ENCODE results near the gene LRRC25. TPM values are rescaled to one million over a fixed set of nuclear protein-coding genes. Genes with fewer than 3 reads are reported as not detected.

Gene LRRC25
- total RNA-seq, 2 experiments from 2014 or later = 0.53 to 0.68 TPM

DNA sequence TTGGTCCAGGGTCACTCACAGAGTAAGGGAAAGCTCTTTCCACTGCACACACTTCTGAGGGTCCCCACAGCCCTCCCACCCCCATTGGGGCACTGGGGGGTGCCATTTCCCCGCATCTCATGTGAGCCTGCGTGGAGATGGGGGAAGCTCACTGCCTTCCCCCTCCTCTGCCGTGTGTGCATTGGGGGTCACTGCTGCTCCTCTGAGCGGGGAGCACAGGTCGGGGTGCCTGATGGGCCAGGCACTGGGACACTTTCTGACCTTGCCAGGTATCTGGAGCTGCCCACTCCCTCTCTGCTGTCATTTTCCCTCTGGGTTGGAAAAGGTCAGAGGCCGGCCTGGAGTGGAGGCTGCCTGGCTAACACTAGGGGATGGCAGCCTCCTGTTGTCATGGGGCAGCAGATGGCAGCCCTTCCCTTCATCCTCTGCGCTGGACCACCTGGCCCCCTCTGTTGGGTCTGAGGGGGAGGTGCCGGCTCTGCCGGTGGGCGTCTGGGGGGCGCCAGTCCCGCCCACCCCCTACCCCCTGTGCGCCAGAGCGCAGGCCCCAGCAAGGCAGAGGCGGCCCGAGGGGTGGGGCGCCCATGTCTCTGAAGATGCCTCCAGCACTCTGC is 30.9 kb upstream of the LRRC25 start:
- peaks cover 18% of the 10 kb centered on the region for H3K36me3 Mint-ChIP-seq (ENCODE audit: low read depth)
- CTCF ChIA-PET = interaction anchor here (1.5 to 2.2 kb wide), 2 partner anchors 9 to 39 kb away, joined by 3 to 10 read pairs; partner anchors contain the start of gene SSBP4
- ATAC-seq = no peak
- POLR2A ChIA-PET = interaction anchor here (0.9 to 1.5 kb wide), 3 partner anchors 8 to 12 kb away, joined by 4 to 5 read pairs (median 5); no protein-coding TSS in a partner anchor
- no peak overlapping the region for H3K4me3 Mint-ChIP-seq
- peaks cover 75% of the 10 kb centered on the region for H3K4me1 Mint-ChIP-seq (ENCODE audit: low read depth)
- no peaks in the 10 kb centered on the region for H3K27me3 Mint-ChIP-seq (ENCODE audit: low read depth)
- peak overlapping the region; percentile 75 for H3K27ac Mint-ChIP-seq
- DNase-seq = no peak
- H3K9me3 Mint-ChIP-seq (ENCODE audit: insufficient read depth) = no peaks in the 10 kb centered on the region

DNA sequence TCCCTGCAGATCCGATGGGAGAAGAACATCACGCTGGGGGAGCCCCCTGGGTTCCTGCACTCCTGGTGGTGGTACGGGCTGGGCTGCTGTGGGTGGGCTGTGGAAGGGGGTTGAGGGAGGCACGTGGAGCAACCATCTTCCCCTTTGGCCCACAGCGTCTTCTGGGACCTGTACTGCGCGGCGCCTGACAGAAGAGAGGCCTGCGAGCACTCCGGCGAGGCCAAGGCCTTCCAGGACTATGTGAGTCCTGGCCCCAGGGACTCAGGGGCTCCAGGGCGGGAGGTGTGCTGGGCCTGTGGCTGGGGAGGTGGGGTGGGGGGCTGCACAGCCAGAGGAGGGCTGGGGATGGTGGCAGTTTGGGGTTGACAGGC is 30.3 kb upstream of the LRRC25 start:
- Mint-ChIP-seq H3K27me3 (ENCODE audit: low read depth) (no peaks in the 10 kb centered on the region), H3K4me3 (no peak overlapping the region), H3K36me3 (ENCODE audit: low read depth) (peaks cover 24% of the 10 kb centered on the region), H3K27ac (peak overlapping the region; percentile 43), H3K4me1 (ENCODE audit: low read depth) (peaks cover 78% of the 10 kb centered on the region), H3K9me3 (ENCODE audit: insufficient read depth) (no peaks in the 10 kb centered on the region)
- CTCF ChIA-PET = interaction anchor here (2.2 kb wide), 1 partner anchor 8 kb away, joined by 10 read pairs; the partner anchor contains the start of gene SSBP4
- ATAC-seq = no peak
- POLR2A ChIA-PET = interaction anchor here (1.5 kb wide), 1 partner anchor 8 kb away, joined by 4 read pairs; no protein-coding TSS in a partner anchor
- DNase-seq = no peak

- Mint-ChIP-seq H3K36me3 (ENCODE audit: low read depth) (peaks cover 25% of the 10 kb centered on the region), H3K4me1 (ENCODE audit: low read depth) (peaks cover 80% of the 10 kb centered on the region), H3K4me3 (no peak overlapping the region), H3K27ac (peak overlapping the region; percentile 61), H3K27me3 (ENCODE audit: low read depth) (no peaks in the 10 kb centered on the region), H3K9me3 (ENCODE audit: insufficient read depth) (no peaks in the 10 kb centered on the region)
- ATAC-seq (no peak), DNase-seq (no peak)
- ChIA-PET POLR2A (no interaction called here), CTCF (no interaction called here)
Observed at GRCh38 chr19:18427080-18427742, 29.8 kb upstream of the LRRC25 start.

DNA sequence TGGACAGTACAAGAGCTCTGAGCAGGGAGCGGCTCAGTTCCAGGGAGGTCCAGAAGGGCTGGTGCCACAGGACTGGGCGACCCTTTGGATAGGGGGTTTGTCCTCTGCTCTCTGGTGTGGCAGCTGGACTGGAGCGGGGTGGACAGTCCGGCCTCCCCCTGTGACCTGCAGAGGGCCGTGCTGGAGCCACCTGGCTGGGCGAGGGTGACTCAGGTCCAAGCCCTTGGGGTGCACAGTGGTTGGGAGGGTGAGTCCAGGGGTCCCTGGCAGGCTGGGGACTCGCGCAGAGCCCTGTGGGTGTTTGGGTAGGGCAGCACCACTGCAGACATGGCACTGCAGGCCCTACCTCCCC is 29.0 kb upstream of the LRRC25 start:
- ATAC-seq (no peak), DNase-seq (no peak)
- no peaks in the 10 kb centered on the region for H3K27me3 Mint-ChIP-seq (ENCODE audit: low read depth)
- H3K9me3 Mint-ChIP-seq (ENCODE audit: insufficient read depth) = no peaks in the 10 kb centered on the region
- CTCF ChIA-PET = no interaction called here
- H3K4me3 Mint-ChIP-seq = no peak overlapping the region
- POLR2A ChIA-PET = interaction anchor here (1.5 kb wide), 1 partner anchor 11 kb away, joined by 3 read pairs; no protein-coding TSS in a partner anchor
- peaks cover 82% of the 10 kb centered on the region for H3K4me1 Mint-ChIP-seq (ENCODE audit: low read depth)
- H3K27ac Mint-ChIP-seq = no peak overlapping the region
- peaks cover 25% of the 10 kb centered on the region for H3K36me3 Mint-ChIP-seq (ENCODE audit: low read depth)

DNA sequence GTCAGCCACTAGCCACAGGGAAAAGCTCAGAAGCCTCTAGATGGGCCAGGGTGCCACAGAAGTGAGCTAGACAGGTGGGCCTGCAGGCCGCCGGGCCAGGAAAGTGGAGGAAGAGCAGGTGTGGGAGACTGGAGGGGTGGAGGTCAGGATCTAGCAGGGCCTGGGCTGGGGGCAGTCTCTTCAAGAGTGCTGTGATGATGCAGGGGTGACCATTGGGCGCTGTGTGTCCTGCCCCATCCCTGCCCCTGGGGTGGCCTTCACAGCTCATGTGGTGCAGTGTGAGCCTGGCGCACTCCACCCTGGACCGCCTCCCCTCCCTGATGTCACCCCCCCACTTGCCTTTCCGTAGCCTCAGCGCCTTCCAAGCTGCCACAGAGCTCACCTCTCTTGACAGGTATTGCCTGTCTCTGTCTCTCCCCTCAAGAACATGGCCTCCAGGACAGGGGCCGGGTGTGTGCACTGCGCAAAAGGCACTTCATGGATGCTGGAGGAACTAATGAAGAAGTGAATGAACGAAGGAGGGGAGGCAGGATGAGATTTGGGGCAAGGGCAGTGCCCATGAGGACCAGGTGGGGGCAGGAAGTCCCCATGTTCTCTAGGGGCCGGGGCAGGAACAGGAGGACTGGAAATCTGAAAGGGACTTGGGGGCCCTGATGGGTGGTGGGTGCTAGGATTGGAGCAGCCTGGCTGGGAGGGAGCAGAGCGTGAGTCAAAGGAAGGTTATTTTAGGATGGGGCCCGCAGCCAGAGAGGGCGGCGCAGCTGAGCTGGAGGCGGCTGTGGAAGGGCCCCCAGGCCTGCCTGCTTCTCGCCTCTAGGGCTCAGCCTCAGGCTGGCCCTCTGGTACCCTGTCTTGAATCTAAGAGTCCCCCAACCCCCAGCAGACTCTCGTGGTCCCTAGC is 28.3 kb upstream of the LRRC25 start:
- H3K36me3 Mint-ChIP-seq (ENCODE audit: low read depth) = peaks cover 31% of the 10 kb centered on the region
- peaks cover 86% of the 10 kb centered on the region for H3K4me1 Mint-ChIP-seq (ENCODE audit: low read depth)
- no peak overlapping the region for H3K4me3 Mint-ChIP-seq
- DNase-seq = no peak
- H3K9me3 Mint-ChIP-seq (ENCODE audit: insufficient read depth) = no peaks in the 10 kb centered on the region
- no peak for ATAC-seq
- CTCF ChIA-PET = interaction anchor here (0.9 to 1.4 kb wide), 2 partner anchors 36 to 38 kb away, joined by 3 to 4 read pairs; no protein-coding TSS in a partner anchor
- POLR2A ChIA-PET = interaction anchor here (1.0 to 1.5 kb wide), 2 partner anchors 10 to 145 kb away, joined by 3 read pairs; partner anchors contain the start of gene JUND
- peak overlapping the region; percentile 54 for H3K27ac Mint-ChIP-seq
- no peaks in the 10 kb centered on the region for H3K27me3 Mint-ChIP-seq (ENCODE audit: low read depth)

DNA sequence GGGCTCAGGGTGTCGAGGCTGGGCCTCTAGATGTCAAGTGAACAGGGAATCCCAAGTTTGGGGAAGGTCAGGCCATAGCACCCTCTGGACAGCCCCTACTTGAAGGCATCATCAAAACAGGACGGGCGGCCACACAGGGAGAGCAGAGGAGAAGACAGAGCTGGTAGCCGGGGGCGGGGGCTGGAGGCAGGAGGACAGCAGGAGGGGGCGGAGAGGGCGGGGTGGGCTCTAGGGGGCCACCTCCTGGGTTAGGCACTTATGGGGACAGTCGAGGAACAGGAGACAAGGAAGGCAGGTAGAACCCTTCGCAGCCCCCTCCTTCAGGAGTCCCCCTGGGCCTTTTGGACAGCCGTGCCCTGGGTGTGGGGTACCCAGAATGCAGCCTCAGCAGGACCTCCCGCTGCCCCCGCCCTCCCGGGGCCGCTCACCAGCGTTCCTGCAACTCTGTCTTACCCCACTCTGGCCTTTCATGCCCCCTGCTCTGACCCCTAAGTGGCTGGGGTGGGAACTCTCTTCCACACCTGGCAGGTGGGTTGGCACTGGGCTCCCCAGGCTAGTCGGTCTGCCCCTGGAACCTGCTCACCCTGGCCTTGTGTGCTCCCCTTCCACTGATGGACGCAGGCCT is 27.6 kb upstream of the LRRC25 start:
- Mint-ChIP-seq H3K4me3 (no peak overlapping the region), H3K4me1 (ENCODE audit: low read depth) (peaks cover 82% of the 10 kb centered on the region), H3K36me3 (ENCODE audit: low read depth) (peaks cover 32% of the 10 kb centered on the region), H3K27ac (peak overlapping the region; percentile 34), H3K9me3 (ENCODE audit: insufficient read depth) (no peaks in the 10 kb centered on the region), H3K27me3 (ENCODE audit: low read depth) (no peaks in the 10 kb centered on the region)
- ATAC-seq = no peak
- ChIA-PET POLR2A (interaction anchor here (1.0 to 1.5 kb wide), 2 partner anchors 10 to 144 kb away, joined by 3 read pairs; partner anchors contain the start of gene JUND), CTCF (interaction anchor here (0.9 to 1.4 kb wide), 2 partner anchors 36 to 37 kb away, joined by 3 to 4 read pairs; no protein-coding TSS in a partner anchor)
- DNase-seq = no peak

- Mint-ChIP-seq H3K4me1 (ENCODE audit: low read depth) (peaks cover 75% of the 10 kb centered on the region), H3K9me3 (ENCODE audit: insufficient read depth) (no peaks in the 10 kb centered on the region), H3K27me3 (ENCODE audit: low read depth) (no peaks in the 10 kb centered on the region), H3K4me3 (peak overlapping the region; percentile 13), H3K27ac (peak overlapping the region; percentile 57), H3K36me3 (ENCODE audit: low read depth) (peaks cover 32% of the 10 kb centered on the region)
- POLR2A ChIA-PET = interaction anchor here (1.0 to 1.2 kb wide), 2 partner anchors 10 to 102 kb away, joined by 4 to 5 read pairs; no protein-coding TSS in a partner anchor
- CTCF ChIA-PET = interaction anchor here (1.4 kb wide), 1 partner anchor 36 kb away, joined by 4 read pairs; no protein-coding TSS in a partner anchor
- ATAC-seq (no peak), DNase-seq (no peak)
Observed at GRCh38 chr19:18424122-18424889, 26.9 kb upstream of the LRRC25 start.

DNA sequence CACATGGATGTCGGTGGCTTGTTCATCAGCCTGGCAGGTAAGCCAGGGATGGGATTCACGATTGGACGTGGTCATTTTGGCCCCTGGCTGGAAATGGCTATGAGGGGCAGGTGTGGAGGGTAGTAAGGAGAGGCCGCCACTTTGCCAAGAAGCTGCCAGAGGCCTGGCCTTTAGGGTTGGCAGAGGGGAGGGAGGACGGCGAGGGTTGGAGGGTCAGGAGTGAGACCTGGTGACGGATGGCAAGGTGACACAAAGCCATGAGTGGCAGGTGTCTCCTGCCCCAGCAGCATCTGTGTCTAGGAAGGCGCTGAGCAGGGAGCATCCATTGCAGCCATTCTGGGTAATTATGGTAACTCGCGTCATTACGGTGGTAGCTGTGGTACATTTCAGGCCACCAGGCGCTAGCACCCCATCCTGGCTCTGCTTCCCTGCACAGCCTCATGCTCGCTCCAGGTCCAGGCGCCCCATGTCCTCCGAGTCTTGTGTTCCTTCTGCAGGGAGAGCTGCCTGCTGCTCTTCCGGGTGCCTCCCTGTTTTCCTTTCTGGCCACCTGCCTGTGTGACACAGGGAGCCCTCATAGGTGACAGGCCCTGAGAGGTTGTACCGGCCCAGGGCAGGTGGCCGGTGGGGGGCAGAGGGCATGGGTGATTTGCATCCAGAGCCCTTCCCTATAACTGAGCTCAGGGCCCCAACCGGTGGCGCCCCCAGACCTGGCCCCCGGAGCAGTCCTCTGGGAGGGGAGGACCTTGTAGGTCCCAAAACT is 26.0 kb upstream of the LRRC25 start:
- Mint-ChIP-seq H3K9me3 (ENCODE audit: insufficient read depth) (no peaks in the 10 kb centered on the region), H3K36me3 (ENCODE audit: low read depth) (peaks cover 32% of the 10 kb centered on the region), H3K4me1 (ENCODE audit: low read depth) (peaks cover 77% of the 10 kb centered on the region), H3K4me3 (peak overlapping the region; percentile 93), H3K27ac (peak overlapping the region; percentile 85), H3K27me3 (ENCODE audit: low read depth) (no peaks in the 10 kb centered on the region)
- DNase-seq (no peak), ATAC-seq (no peak)
- CTCF ChIA-PET = no interaction called here
- POLR2A ChIA-PET = interaction anchor here (1.0 to 2.2 kb wide), 3 partner anchors 10 to 142 kb away, joined by 4 to 7 read pairs (median 5); partner anchors contain the start of gene JUND

GRCh38 chr19:18422530-18423191 is 25.2 kb upstream of the LRRC25 start:
- H3K36me3 Mint-ChIP-seq (ENCODE audit: low read depth) = peaks cover 31% of the 10 kb centered on the region
- peak overlapping the region; percentile 93 for H3K4me3 Mint-ChIP-seq
- peaks cover 79% of the 10 kb centered on the region for H3K4me1 Mint-ChIP-seq (ENCODE audit: low read depth)
- ChIA-PET CTCF (interaction anchor here (1.5 to 2.3 kb wide), 4 partner anchors 12 to 143 kb away, joined by 5 to 8 read pairs (median 6); no protein-coding TSS in a partner anchor), POLR2A (interaction anchor here (0.7 to 2.2 kb wide), 2 partner anchors 141 to 142 kb away, joined by 3 to 7 read pairs; partner anchors contain the start of gene JUND)
- DNase-seq (peak; percentile 71), ATAC-seq (no peak)
- peak overlapping the region; percentile 85 for H3K27ac Mint-ChIP-seq
- H3K9me3 Mint-ChIP-seq (ENCODE audit: insufficient read depth) = no peaks in the 10 kb centered on the region
- H3K27me3 Mint-ChIP-seq (ENCODE audit: low read depth) = no peaks in the 10 kb centered on the region
